Stomach (tissue), 4 donors: ENCODE results near the gene DPH7.

Source experiments
- POLR2A ChIP-seq, 4 donors: fragments of 450-650 bp; IDR thresholded peaks; one replicate each; pipeline ENCODE4 v1.6.1; 2016; ENCODE audit warnings: antibody characterized with exemption in 4 of 4, control low read depth in 2 of 4, mild to moderate bottlenecking in 1 of 4, moderate library complexity in 1 of 4
- POLR2AphosphoS5 ChIP-seq, 3 donors: sonication (generic); formaldehyde crosslinking; IDR thresholded peaks; one replicate each; pipeline ENCODE4 v1.6.1; 2016; ENCODE audit warnings: antibody characterized with exemption in 3 of 3
- TF ChIP-seq, protein P1 (sequence below), 7 experiments: fragments of 450-650 bp in 4 of 7; fragments of 200-600 bp in 3 of 7; sonication (generic) in 3 of 7; IDR thresholded peaks; one replicate each; pipeline ENCODE4 v1.5.1; 2016 to 2019; ENCODE audit warnings: antibody characterized with exemption in 7 of 7, control low read depth in 2 of 7, mild to moderate bottlenecking in 1 of 7

DNA sequence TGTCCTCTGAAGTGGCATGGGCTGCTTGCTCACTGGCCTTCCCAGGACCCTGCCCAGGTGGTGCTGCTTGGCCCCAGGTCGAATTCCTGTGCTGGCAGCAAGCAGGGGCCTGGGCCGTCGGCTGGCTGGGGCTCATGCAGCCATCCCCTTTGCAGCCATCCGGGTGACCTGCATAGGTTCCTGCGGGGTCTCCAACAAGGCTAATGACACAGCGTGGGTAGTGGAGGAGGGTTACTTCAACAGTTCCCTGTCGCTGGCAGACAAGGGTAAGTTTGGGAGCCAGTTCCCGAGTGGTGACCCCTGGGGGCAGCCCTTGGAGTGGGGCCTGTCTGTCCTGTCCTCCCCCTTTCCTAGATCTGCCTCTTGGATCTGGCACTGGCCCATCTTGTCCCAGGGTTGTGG lies 34.0 kb upstream of the DPH7 start:
- TF ChIP-seq POLR2A (IDR thresholded peaks at IDR 0.05) (no peak), POLR2AphosphoS5 (IDR thresholded peaks at IDR 0.05) (no peak)
- TF ChIP-seq, protein P1, sequence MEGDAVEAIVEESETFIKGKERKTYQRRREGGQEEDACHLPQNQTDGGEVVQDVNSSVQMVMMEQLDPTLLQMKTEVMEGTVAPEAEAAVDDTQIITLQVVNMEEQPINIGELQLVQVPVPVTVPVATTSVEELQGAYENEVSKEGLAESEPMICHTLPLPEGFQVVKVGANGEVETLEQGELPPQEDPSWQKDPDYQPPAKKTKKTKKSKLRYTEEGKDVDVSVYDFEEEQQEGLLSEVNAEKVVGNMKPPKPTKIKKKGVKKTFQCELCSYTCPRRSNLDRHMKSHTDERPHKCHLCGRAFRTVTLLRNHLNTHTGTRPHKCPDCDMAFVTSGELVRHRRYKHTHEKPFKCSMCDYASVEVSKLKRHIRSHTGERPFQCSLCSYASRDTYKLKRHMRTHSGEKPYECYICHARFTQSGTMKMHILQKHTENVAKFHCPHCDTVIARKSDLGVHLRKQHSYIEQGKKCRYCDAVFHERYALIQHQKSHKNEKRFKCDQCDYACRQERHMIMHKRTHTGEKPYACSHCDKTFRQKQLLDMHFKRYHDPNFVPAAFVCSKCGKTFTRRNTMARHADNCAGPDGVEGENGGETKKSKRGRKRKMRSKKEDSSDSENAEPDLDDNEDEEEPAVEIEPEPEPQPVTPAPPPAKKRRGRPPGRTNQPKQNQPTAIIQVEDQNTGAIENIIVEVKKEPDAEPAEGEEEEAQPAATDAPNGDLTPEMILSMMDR (IDR thresholded peaks at IDR 0.05), result no peak
